Measurements from ENCODE around the gene SIN3B. TPM values are rescaled to one million over a fixed set of nuclear protein-coding genes. Genes with fewer than 3 reads are reported as not detected.
A peak's percentile ranks its signal among the peaks of the same experiment; 100 is the strongest.

SIN3B gene
- total RNA-seq, 1 donor = 24.2 TPM

DNA sequence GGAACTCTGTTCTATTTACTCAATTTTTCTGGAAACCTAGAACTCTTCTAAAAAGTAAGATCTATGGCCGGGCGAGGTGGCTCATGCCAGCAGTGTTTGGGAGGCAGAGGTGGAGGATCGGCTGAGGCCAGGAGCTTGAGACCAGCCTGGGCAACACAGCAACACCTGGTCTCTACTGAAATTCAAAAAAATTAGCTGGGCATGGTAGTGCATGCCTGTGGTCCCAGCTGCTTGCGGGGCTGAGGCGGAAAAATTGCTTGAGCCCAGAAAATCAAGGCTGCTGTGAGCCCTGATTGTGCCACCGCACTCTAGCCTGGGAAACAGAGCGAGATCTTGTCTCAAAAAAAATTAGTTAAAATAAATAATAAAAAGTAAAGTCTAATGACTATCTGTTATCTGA is 88.2 kb downstream of the SIN3B start:
- TF ChIP-seq CTCF (IDR thresholded peaks at IDR 0.05; ENCODE audit: extremely low read depth, low read depth, low read length) = no peak

GRCh38 chr19:16919496-16919895 is 90.3 kb downstream of the SIN3B start:
- H3K9me3 ChIP-seq (ENCODE audit: low read depth, low read length) = no peaks in the 10 kb centered on the region
- no peaks in the 10 kb centered on the region for H3K36me3 ChIP-seq (ENCODE audit: insufficient read depth, low read length)
- no peaks in the 10 kb centered on the region for H4K20me1 ChIP-seq (ENCODE audit: insufficient read depth, low read length)
- no peak overlapping the region for H3K4me3 ChIP-seq (ENCODE audit: insufficient read depth, low read length)
- H2AFZ ChIP-seq (ENCODE audit: low read length) = no peak overlapping the region
- H3K4me2 ChIP-seq (ENCODE audit: insufficient read depth, low read length) = no peak overlapping the region
- no peaks in the 10 kb centered on the region for H3K4me1 ChIP-seq (ENCODE audit: insufficient read depth, low read length)
- no peak for DNase-seq (ENCODE audit: insufficient read length, low spot score, missing footprints)
- no peaks in the 10 kb centered on the region for H3K79me2 ChIP-seq (ENCODE audit: insufficient read depth, low read length)
- TF ChIP-seq CTCF (IDR thresholded peaks at IDR 0.05; ENCODE audit: extremely low read depth, low read depth, low read length) = no peak
- H3K27ac ChIP-seq (ENCODE audit: low read depth, low read length) = no peak overlapping the region
- peaks cover 3% of the 10 kb centered on the region for H3K27me3 ChIP-seq (ENCODE audit: insufficient read depth, low read length)

More for the DNA sequence above, 88.2 kb downstream of the SIN3B start:
- no peak for DNase-seq (ENCODE audit: insufficient read length, low spot score, missing footprints)
- H3K4me2 ChIP-seq (ENCODE audit: insufficient read depth, low read length) = no peak overlapping the region
- no peak overlapping the region for H2AFZ ChIP-seq (ENCODE audit: low read length)
- peaks cover 11% of the 10 kb centered on the region for H3K9me3 ChIP-seq (ENCODE audit: low read depth, low read length)
- H3K4me3 ChIP-seq (ENCODE audit: insufficient read depth, low read length) = no peak overlapping the region
- H3K27ac ChIP-seq (ENCODE audit: low read depth, low read length) = no peak overlapping the region
- H4K20me1 ChIP-seq (ENCODE audit: insufficient read depth, low read length) = no peaks in the 10 kb centered on the region
- H3K4me1 ChIP-seq (ENCODE audit: insufficient read depth, low read length) = no peaks in the 10 kb centered on the region
- peaks cover 3% of the 10 kb centered on the region for H3K27me3 ChIP-seq (ENCODE audit: insufficient read depth, low read length)
- H3K36me3 ChIP-seq (ENCODE audit: insufficient read depth, low read length) = no peaks in the 10 kb centered on the region
- no peaks in the 10 kb centered on the region for H3K79me2 ChIP-seq (ENCODE audit: insufficient read depth, low read length)

- Histone ChIP-seq H3K36me3 (ENCODE audit: insufficient read depth, low read length) (no peaks in the 10 kb centered on the region), H3K79me2 (ENCODE audit: insufficient read depth, low read length) (no peaks in the 10 kb centered on the region), H3K4me2 (ENCODE audit: insufficient read depth, low read length) (no peak overlapping the region), H3K4me1 (ENCODE audit: insufficient read depth, low read length) (no peaks in the 10 kb centered on the region), H3K27me3 (ENCODE audit: insufficient read depth, low read length) (peaks cover 3% of the 10 kb centered on the region), H4K20me1 (ENCODE audit: insufficient read depth, low read length) (no peaks in the 10 kb centered on the region), H3K9me3 (ENCODE audit: low read depth, low read length) (peaks cover 6% of the 10 kb centered on the region), H2AFZ (ENCODE audit: low read length) (no peak overlapping the region), H3K27ac (ENCODE audit: low read depth, low read length) (no peak overlapping the region), H3K4me3 (ENCODE audit: insufficient read depth, low read length) (no peak overlapping the region)
- no peak for TF ChIP-seq CTCF (IDR thresholded peaks at IDR 0.05; ENCODE audit: extremely low read depth, low read depth, low read length)
- DNase-seq (ENCODE audit: insufficient read length, low spot score, missing footprints) = peak; percentile 88
Measured at GRCh38 chr19:16920816-16921529, 91.8 kb downstream of the SIN3B start.

- Histone ChIP-seq H3K79me2 (ENCODE audit: insufficient read depth, low read length) (no peaks in the 10 kb centered on the region), H3K27ac (ENCODE audit: low read depth, low read length) (no peak overlapping the region), H3K9me3 (ENCODE audit: low read depth, low read length) (peaks cover 6% of the 10 kb centered on the region), H3K4me2 (ENCODE audit: insufficient read depth, low read length) (no peak overlapping the region), H3K4me3 (ENCODE audit: insufficient read depth, low read length) (no peak overlapping the region), H2AFZ (ENCODE audit: low read length) (no peak overlapping the region), H3K36me3 (ENCODE audit: insufficient read depth, low read length) (no peaks in the 10 kb centered on the region), H3K27me3 (ENCODE audit: insufficient read depth, low read length) (peaks cover under 1% of the 10 kb centered on the region), H3K4me1 (ENCODE audit: insufficient read depth, low read length) (no peaks in the 10 kb centered on the region), H4K20me1 (ENCODE audit: insufficient read depth, low read length) (no peaks in the 10 kb centered on the region)
- DNase-seq (ENCODE audit: insufficient read length, low spot score, missing footprints) = no peak
- no peak for TF ChIP-seq CTCF (IDR thresholded peaks at IDR 0.05; ENCODE audit: extremely low read depth, low read depth, low read length)
Measured at GRCh38 chr19:16921766-16922591, 92.8 kb downstream of the SIN3B start.
